HEK293 (cell line): ENCODE results near the gene NME3.

Experiments used
- REST ChIP-seq: fragments of 450-650 bp; formaldehyde crosslinking; IDR thresholded peaks from 2 replicates; pipeline ENCODE4 v1.5.1; 2016; ENCODE audit warnings: missing biosample characterization, missing genetic modification characterization
- ZBTB20 ChIP-seq: fragments of 450-650 bp; formaldehyde crosslinking; IDR thresholded peaks from 2 replicates; pipeline ENCODE4 v1.5.1; 2016; ENCODE audit warnings: missing biosample characterization, missing genetic modification characterization
- ZNF501 ChIP-seq: fragments of 450-650 bp; formaldehyde crosslinking; IDR thresholded peaks from 2 replicates; pipeline ENCODE4 v1.5.1; 2016; ENCODE audit warnings: missing biosample characterization, missing genetic modification characterization
- TF ChIP-seq, protein P1 (sequence below): fragments of 450-650 bp; formaldehyde crosslinking; IDR thresholded peaks from 2 replicates; pipeline ENCODE4 v1.5.1; 2016; ENCODE audit warnings: missing biosample characterization, missing genetic modification characterization

DNA sequence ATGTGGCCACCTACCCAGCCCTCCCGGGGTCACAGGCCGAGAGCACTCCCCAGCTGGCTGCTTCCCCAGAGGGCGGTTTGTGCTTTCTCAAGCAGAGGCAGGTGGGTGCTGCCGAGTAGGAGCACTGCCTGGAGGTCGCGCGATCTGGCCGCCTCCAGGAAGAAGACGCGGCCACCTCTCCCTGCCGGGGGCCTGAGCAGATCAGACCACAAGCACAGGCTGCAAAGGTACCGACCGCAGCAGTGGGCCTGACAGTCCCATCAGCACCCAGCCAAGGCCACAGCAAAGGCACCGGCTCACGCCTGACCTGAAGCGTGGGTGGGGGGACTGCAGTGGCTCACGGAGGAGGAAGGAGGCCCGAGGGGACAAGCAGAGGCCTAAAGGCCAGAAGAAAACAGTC lies 37.3 kb upstream of the NME3 start:
- no peak for TF ChIP-seq REST (tag by site-specific recombination)
- TF ChIP-seq, protein P1, sequence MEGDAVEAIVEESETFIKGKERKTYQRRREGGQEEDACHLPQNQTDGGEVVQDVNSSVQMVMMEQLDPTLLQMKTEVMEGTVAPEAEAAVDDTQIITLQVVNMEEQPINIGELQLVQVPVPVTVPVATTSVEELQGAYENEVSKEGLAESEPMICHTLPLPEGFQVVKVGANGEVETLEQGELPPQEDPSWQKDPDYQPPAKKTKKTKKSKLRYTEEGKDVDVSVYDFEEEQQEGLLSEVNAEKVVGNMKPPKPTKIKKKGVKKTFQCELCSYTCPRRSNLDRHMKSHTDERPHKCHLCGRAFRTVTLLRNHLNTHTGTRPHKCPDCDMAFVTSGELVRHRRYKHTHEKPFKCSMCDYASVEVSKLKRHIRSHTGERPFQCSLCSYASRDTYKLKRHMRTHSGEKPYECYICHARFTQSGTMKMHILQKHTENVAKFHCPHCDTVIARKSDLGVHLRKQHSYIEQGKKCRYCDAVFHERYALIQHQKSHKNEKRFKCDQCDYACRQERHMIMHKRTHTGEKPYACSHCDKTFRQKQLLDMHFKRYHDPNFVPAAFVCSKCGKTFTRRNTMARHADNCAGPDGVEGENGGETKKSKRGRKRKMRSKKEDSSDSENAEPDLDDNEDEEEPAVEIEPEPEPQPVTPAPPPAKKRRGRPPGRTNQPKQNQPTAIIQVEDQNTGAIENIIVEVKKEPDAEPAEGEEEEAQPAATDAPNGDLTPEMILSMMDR (tag by site-specific recombination), result no peak
- TF ChIP-seq ZNF501 (tag by site-specific recombination), result no peak
- no peak for TF ChIP-seq ZBTB20 (tag by site-specific recombination)
